ENCODE data around the gene USP36.

DNA sequence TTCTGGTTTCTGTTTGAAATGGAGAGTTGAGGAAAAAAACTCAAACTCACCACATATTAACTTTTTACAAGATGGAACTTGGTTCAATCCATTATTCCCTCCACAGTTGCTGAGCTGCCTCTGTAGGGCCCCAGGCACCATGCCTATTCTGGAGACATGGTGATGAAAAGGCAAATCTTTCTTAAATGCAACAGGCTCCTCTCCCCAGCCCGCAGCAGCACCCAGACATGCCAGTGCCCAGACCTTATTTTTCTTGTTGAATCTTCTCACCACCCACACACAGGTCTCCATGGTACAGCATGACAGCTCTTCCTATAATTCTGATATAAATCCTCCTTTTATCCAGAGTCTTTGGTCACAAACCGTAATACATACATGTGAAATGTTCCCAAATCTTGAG, 66.2 kb downstream of the USP36 start:
- TF ChIP-seq, protein P1, sequence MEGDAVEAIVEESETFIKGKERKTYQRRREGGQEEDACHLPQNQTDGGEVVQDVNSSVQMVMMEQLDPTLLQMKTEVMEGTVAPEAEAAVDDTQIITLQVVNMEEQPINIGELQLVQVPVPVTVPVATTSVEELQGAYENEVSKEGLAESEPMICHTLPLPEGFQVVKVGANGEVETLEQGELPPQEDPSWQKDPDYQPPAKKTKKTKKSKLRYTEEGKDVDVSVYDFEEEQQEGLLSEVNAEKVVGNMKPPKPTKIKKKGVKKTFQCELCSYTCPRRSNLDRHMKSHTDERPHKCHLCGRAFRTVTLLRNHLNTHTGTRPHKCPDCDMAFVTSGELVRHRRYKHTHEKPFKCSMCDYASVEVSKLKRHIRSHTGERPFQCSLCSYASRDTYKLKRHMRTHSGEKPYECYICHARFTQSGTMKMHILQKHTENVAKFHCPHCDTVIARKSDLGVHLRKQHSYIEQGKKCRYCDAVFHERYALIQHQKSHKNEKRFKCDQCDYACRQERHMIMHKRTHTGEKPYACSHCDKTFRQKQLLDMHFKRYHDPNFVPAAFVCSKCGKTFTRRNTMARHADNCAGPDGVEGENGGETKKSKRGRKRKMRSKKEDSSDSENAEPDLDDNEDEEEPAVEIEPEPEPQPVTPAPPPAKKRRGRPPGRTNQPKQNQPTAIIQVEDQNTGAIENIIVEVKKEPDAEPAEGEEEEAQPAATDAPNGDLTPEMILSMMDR (IDR thresholded peaks at IDR 0.05; ENCODE audit: low read depth, low read length, poor library complexity, severe bottlenecking): no peak
- TF ChIP-seq EZH2phosphoT487 (IDR thresholded peaks at IDR 0.05; ENCODE audit: borderline replicate concordance, low read length): no peak
